SU-DHL-6 (cell line): ENCODE results near the gene UBASH3A.

ENCODE experiments used
- CTCF ChIP-seq: fragments of 200-600 bp; sonication (generic); IDR thresholded peaks from one replicate; pipeline ENCODE4 v1.5.1; 2017; ENCODE audit warnings: antibody characterized with exemption, mild to moderate bottlenecking, low read length, moderate library complexity; ENCODE audit not compliant: insufficient read depth, poor library complexity, severe bottlenecking
- EZH2phosphoT487 ChIP-seq: fragments of 200-600 bp; sonication (generic), shearing (Covaris generic); conservative IDR thresholded peaks from 2 replicates; pipeline ENCODE4 v1.6.1; 2018; ENCODE audit warnings: mild to moderate bottlenecking, antibody characterized with exemption, low read length, moderate library complexity, mixed read lengths

DNA sequence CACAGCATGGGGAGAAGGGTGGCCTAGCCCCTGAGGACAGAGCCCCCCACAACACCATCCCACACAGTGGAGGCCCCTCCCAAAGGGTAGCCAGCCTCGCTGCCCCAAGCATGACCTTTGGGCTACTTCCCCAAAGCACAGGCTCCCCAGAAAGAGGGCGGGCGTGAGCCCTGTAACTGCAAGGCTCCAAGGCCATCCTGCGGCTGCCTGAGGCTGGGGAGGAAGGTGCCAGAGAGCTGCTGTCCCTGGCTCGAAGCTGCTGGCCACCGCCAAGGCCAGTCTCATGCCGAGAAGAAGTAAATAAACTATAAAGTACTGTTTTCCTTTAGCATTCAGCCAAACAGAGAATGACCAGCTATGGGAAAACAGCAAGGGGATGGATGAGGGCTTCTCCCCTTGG lies 27.5 kb downstream of the UBASH3A start:
- no peak for TF ChIP-seq CTCF
- no peak for TF ChIP-seq EZH2phosphoT487
